OCI-LY1 (cell line): ENCODE results near the gene HOXD8.

Experiments used
- H2AFZ ChIP-seq: fragments of 200-600 bp; sonication (generic), shearing (Covaris generic); 2 replicates; pipeline ENCODE4 v1.6.0; 2014; ENCODE audit warnings: antibody characterized with exemption, mild to moderate bottlenecking, low read length
- H3F3A ChIP-seq: fragments of 200-600 bp; sonication (generic), shearing (Covaris generic); 2 replicates; pipeline ENCODE4 v1.6.0; 2014; ENCODE audit warnings: mild to moderate bottlenecking, antibody characterized with exemption, low read length, moderate library complexity; ENCODE audit not compliant: insufficient read depth
- H3K27ac ChIP-seq: fragments of 200-600 bp; sonication (generic); 2 replicates; pipeline ENCODE4 v1.5.1; 2014; ENCODE audit warnings: low read length, mixed run types, mild to moderate bottlenecking, low read depth; ENCODE audit not compliant: poor library complexity, severe bottlenecking
- H3K27me3 ChIP-seq: fragments of 200-600 bp; sonication (generic); 2 replicates; pipeline ENCODE4 v1.6.0; 2014; ENCODE audit warnings: antibody characterized with exemption, mild to moderate bottlenecking, low read length, moderate library complexity; ENCODE audit not compliant: insufficient read depth
- H3K36me3 ChIP-seq: fragments of 200-600 bp; sonication (generic); 2 replicates; pipeline ENCODE4 v1.6.1; 2014; ENCODE audit warnings: mild to moderate bottlenecking, antibody characterized with exemption, low read length, moderate library complexity, mixed read lengths; ENCODE audit not compliant: insufficient read depth
- H3K4me1 ChIP-seq: fragments of 200-600 bp; sonication (generic); 2 replicates; pipeline ENCODE4 v1.5.1; 2014; ENCODE audit warnings: mild to moderate bottlenecking, low read length, moderate library complexity; ENCODE audit not compliant: insufficient read depth, severe bottlenecking
- H3K4me2 ChIP-seq: fragments of 200-600 bp; sonication (generic), shearing (Covaris generic); 2 replicates; pipeline ENCODE4 v1.6.1; 2014; ENCODE audit warnings: low read length
- H3K4me3 ChIP-seq: fragments of 200-600 bp; sonication (generic); 2 replicates; pipeline ENCODE4 v1.5.1; 2014; ENCODE audit warnings: low read length, low read depth, mild to moderate bottlenecking, mixed read lengths; ENCODE audit not compliant: poor library complexity, severe bottlenecking
- H3K79me2 ChIP-seq: fragments of 200-600 bp; shearing (Covaris generic); 2 replicates; pipeline ENCODE4 v1.6.1; 2016; ENCODE audit warnings: mixed run types, low read length, mixed read lengths; ENCODE audit not compliant: insufficient read depth
- H3K9ac ChIP-seq: fragments of 200-600 bp; sonication (generic), shearing (Covaris generic); 2 replicates; pipeline ENCODE4 v1.6.1; 2014; ENCODE audit warnings: mild to moderate bottlenecking, low read length, mixed read lengths
- H3K9me2 ChIP-seq: fragments of 200-600 bp; sonication (generic), shearing (Covaris generic); 2 replicates; pipeline ENCODE4 v1.6.1; 2014; ENCODE audit warnings: low read depth, mild to moderate bottlenecking, low read length, mixed read lengths
- H3K9me3 ChIP-seq: fragments of 200-600 bp; shearing (Covaris generic); 2 replicates; pipeline ENCODE4 v1.6.1; 2014; ENCODE audit warnings: low read length, mixed read lengths
- H4K20me1 ChIP-seq: fragments of 200-600 bp; sonication (generic), shearing (Covaris generic); 2 replicates; pipeline ENCODE4 v1.6.0; 2016; ENCODE audit warnings: mild to moderate bottlenecking, low read length; ENCODE audit not compliant: insufficient read depth
- EZH2 ChIP-seq: fragments of 200-600 bp; sonication (generic), shearing (Covaris generic); IDR thresholded peaks from 2 replicates; pipeline ENCODE4 v1.8.0; 2017; ENCODE audit warnings: borderline replicate concordance, mixed run types, mild to moderate bottlenecking, antibody characterized with exemption, low read length, moderate library complexity, mixed read lengths
- TF ChIP-seq, protein P1 (sequence below): fragments of 200-600 bp; sonication (generic), shearing (Covaris generic); IDR thresholded peaks from 2 replicates; pipeline ENCODE4 v1.5.1; 2017; ENCODE audit warnings: mild to moderate bottlenecking, antibody characterized with exemption, low read length, moderate library complexity, mixed read lengths

HOXD8 gene

DNA sequence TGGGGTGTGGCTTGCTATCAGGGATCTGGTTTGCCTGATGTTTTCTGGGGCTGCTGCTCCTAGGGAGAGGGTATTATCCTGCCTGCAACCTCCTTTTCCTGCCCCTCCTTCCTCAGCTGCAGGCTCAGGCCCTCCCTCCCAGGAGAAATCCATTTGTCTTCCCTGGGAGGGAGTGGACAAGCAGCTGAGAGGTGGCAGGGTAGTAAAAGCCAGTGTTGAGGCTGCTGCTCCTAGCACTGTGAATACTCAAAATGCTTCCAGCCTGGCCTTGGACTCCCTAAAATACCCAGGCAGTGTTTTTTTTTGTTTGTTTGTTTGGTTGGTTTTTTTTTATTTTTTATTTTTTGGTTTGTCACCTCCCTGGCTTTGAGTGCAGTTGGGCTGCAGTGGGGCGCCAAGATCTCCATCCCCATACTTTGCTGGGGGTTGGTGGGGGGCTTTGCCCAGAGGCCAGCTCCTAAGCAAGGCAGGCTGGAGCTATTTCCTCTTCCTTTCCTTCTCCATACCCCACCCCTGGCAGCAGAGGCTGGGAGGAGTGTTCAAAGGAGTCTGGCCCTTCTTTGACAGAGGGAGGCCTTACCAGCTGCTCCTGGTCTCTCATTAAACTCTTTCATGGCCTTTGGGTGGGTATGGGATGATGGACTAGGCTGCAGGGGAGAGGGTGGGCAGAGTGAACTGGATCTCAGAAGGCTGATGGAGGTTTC is 41.2 kb downstream of the HOXD8 start:
- H3K9me3 ChIP-seq: no peaks in the 10 kb centered on the region
- no peaks in the 10 kb centered on the region for H3K9me2 ChIP-seq
- TF ChIP-seq, protein P1, sequence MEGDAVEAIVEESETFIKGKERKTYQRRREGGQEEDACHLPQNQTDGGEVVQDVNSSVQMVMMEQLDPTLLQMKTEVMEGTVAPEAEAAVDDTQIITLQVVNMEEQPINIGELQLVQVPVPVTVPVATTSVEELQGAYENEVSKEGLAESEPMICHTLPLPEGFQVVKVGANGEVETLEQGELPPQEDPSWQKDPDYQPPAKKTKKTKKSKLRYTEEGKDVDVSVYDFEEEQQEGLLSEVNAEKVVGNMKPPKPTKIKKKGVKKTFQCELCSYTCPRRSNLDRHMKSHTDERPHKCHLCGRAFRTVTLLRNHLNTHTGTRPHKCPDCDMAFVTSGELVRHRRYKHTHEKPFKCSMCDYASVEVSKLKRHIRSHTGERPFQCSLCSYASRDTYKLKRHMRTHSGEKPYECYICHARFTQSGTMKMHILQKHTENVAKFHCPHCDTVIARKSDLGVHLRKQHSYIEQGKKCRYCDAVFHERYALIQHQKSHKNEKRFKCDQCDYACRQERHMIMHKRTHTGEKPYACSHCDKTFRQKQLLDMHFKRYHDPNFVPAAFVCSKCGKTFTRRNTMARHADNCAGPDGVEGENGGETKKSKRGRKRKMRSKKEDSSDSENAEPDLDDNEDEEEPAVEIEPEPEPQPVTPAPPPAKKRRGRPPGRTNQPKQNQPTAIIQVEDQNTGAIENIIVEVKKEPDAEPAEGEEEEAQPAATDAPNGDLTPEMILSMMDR: no peak
- TF ChIP-seq EZH2: no peak
- H3K4me1 ChIP-seq: peaks cover 4% of the 10 kb centered on the region
- no peak overlapping the region for H3K4me3 ChIP-seq
- H3K27ac ChIP-seq: no peak overlapping the region
- H3K36me3 ChIP-seq: no peaks in the 10 kb centered on the region
- H4K20me1 ChIP-seq: no peaks in the 10 kb centered on the region
- no peak overlapping the region for H3K9ac ChIP-seq
- H2AFZ ChIP-seq: no peak overlapping the region
- H3K27me3 ChIP-seq: no peaks in the 10 kb centered on the region; the same call in 1 of the 2 replicates
- no peaks in the 10 kb centered on the region for H3F3A ChIP-seq
- no peaks in the 10 kb centered on the region for H3K79me2 ChIP-seq
- no peak overlapping the region for H3K4me2 ChIP-seq

DNA sequence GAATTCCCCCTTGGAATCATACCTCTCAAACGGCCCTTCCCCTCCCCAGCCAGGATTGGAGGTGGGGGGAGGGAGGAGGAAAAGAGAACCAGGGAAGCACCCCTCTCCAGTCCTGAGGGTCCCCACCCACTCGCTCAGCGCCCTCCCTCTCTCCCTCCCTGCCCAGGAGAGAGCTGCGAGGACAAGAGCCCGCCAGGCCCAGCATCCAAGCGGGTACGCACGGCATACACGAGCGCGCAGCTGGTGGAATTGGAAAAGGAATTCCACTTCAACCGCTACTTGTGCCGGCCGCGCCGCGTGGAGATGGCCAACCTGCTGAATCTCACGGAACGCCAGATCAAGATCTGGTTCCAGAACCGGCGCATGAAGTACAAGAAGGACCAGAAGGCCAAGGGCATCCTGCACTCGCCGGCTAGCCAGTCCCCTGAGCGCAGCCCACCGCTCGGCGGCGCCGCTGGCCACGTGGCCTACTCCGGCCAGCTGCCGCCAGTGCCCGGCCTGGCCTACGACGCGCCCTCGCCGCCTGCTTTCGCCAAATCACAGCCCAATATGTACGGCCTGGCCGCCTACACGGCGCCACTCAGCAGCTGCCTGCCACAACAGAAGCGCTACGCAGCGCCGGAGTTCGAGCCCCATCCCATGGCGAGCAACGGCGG is 42.0 kb downstream of the HOXD8 start:
- H3K4me3 ChIP-seq: no peak overlapping the region
- H3K27me3 ChIP-seq: peaks cover 5% of the 10 kb centered on the region; the same call in 1 of the 2 replicates
- TF ChIP-seq EZH2: no peak
- TF ChIP-seq, protein P1: no peak
- peaks cover 4% of the 10 kb centered on the region for H3K4me1 ChIP-seq
- H3K9me3 ChIP-seq: no peaks in the 10 kb centered on the region
- no peak overlapping the region for H3K9ac ChIP-seq
- no peak overlapping the region for H3K4me2 ChIP-seq
- H4K20me1 ChIP-seq: no peaks in the 10 kb centered on the region
- no peak overlapping the region for H2AFZ ChIP-seq
- no peak overlapping the region for H3K27ac ChIP-seq
- H3K79me2 ChIP-seq: no peaks in the 10 kb centered on the region
- H3K9me2 ChIP-seq: no peaks in the 10 kb centered on the region
- no peaks in the 10 kb centered on the region for H3K36me3 ChIP-seq
- H3F3A ChIP-seq: no peaks in the 10 kb centered on the region

DNA sequence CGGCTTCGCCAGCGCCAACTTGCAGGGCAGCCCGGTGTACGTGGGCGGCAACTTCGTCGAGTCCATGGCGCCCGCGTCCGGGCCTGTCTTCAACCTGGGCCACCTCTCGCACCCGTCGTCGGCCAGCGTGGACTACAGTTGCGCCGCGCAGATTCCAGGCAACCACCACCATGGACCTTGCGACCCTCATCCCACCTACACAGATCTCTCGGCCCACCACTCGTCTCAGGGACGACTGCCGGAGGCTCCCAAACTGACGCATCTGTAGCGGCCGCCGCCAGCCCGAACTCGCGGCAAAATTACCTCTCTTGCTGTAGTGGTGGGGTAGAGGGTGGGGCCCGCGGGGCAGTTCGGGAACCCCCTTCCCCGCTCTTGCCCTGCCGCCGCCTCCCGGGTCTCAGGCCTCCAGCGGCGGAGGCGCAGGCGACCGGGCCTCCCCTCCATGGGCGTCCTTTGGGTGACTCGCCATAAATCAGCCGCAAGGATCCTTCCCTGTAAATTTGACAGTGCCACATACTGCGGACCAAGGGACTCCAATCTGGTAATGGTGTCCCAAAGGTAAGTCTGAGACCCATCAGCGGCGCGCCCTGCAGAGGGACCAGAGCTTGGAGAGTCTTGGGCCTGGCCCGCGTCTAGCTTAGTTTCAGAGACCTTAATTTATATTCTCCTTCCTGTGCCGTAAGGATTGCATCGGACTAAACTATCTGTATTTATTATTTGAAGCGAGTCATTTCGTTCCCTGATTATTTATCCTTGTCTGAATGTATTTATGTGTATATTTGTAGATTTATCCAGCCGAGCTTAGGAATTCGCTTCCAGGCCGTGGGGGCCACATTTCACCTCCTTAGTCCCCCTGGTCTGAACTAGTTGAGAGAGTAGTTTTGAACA is 42.7 kb downstream of the HOXD8 start:
- H3K4me1 ChIP-seq: peaks cover 4% of the 10 kb centered on the region
- TF ChIP-seq, protein P1: no peak
- no peak for TF ChIP-seq EZH2
- no peak overlapping the region for H3K9ac ChIP-seq
- H3K36me3 ChIP-seq: no peaks in the 10 kb centered on the region
- H2AFZ ChIP-seq: no peak overlapping the region
- no peaks in the 10 kb centered on the region for H4K20me1 ChIP-seq
- H3F3A ChIP-seq: no peaks in the 10 kb centered on the region
- no peaks in the 10 kb centered on the region for H3K79me2 ChIP-seq
- no peak overlapping the region for H3K27ac ChIP-seq
- H3K9me3 ChIP-seq: no peaks in the 10 kb centered on the region
- H3K4me2 ChIP-seq: no peak overlapping the region
- H3K4me3 ChIP-seq: no peak overlapping the region
- H3K27me3 ChIP-seq: peaks cover 8% of the 10 kb centered on the region; the same call in 1 of the 2 replicates
- no peaks in the 10 kb centered on the region for H3K9me2 ChIP-seq
